Measurements from ENCODE around the gene SCAP. TPM values are rescaled to one million over a fixed set of nuclear protein-coding genes. Genes with fewer than 3 reads are reported as not detected.

Gene SCAP
- total and polyA plus RNA-seq, 8 donors = 52.8 to 84.3 (median 58.9) TPM

GRCh38 chr3:47422743-47423142 is 53.0 kb downstream of the SCAP start:
- Histone ChIP-seq H3K9me3 (no peaks in the 10 kb centered on the region), H3K27ac (peak overlapping the region in 1 of 2 donors; percentile 1), H3K27me3 (no peaks in the 10 kb centered on the region), H3K4me3 (no peak overlapping the region), H3K4me1 (peaks cover 9 to 20% of the 10 kb centered on the region in 2 donors), H3K36me3 (peaks cover 0 to 87% of the 10 kb centered on the region in 2 donors)
- intact Hi-C loops (cut with DNase I) = loop anchor here (5.0 to 10.0 kb wide), 2 partner anchors 52 to 55 kb away; partner anchors contain the start of gene SCAP (in 2 of the 2)
- no peak for DNase-seq
- no peak for ATAC-seq
- TF ChIP-seq CTCF (IDR thresholded peaks at IDR 0.05) = no peak

GRCh38 chr3:47421741-47422649 is 53.7 kb downstream of the SCAP start:
- Histone ChIP-seq H3K27ac (peak overlapping the region; percentile 39 to 64), H3K4me1 (peaks cover 9 to 20% of the 10 kb centered on the region in 2 donors), H3K4me3 (no peak overlapping the region), H3K36me3 (peaks cover 0 to 86% of the 10 kb centered on the region in 2 donors), H3K27me3 (no peaks in the 10 kb centered on the region), H3K9me3 (no peaks in the 10 kb centered on the region)
- intact Hi-C loops (cut with DNase I) = loop anchor here (5.0 to 10.0 kb wide), 2 partner anchors 53 to 55 kb away; partner anchors contain the start of gene SCAP (in 2 of the 2)
- ATAC-seq = peak; percentile 64
- no peak for TF ChIP-seq CTCF (IDR thresholded peaks at IDR 0.05)
- no peak for DNase-seq

- no peaks in the 10 kb centered on the region for H3K9me3 ChIP-seq
- H3K4me1 ChIP-seq = peaks cover 9 to 20% of the 10 kb centered on the region in 2 donors
- ATAC-seq (peak; percentile 92), DNase-seq (peak; percentile 72 to 88 (median 84))
- TF ChIP-seq CTCF (IDR thresholded peaks at IDR 0.05) = peak; percentile 91 to 94
- H3K27me3 ChIP-seq = no peaks in the 10 kb centered on the region
- H3K36me3 ChIP-seq = peaks cover 0 to 85% of the 10 kb centered on the region in 2 donors
- peak overlapping the region; percentile 39 to 64 for H3K27ac ChIP-seq
- no peak overlapping the region for H3K4me3 ChIP-seq
- intact Hi-C loops (cut with DNase I) = loop anchor here (5.0 to 10.0 kb wide), 2 partner anchors 54 to 57 kb away; partner anchors contain the start of gene SCAP (in 2 of the 2)
Observed at GRCh38 chr3:47420511-47421484, 54.9 kb downstream of the SCAP start.

GRCh38 chr3:47420044-47420430 is 55.7 kb downstream of the SCAP start:
- H3K36me3 ChIP-seq = peaks cover 0 to 85% of the 10 kb centered on the region in 2 donors
- TF ChIP-seq CTCF (IDR thresholded peaks at IDR 0.05) = no peak

More at GRCh38 chr3:47420044-47420430, 55.7 kb downstream of the SCAP start:
- Histone ChIP-seq H3K27ac (no peak overlapping the region), H3K4me1 (peaks cover 9 to 20% of the 10 kb centered on the region in 2 donors), H3K4me3 (no peak overlapping the region), H3K9me3 (no peaks in the 10 kb centered on the region), H3K27me3 (no peaks in the 10 kb centered on the region)
- ATAC-seq (no peak), DNase-seq (no peak)
- intact Hi-C loops (cut with DNase I) = loop anchor here (5.0 to 10.0 kb wide), 2 partner anchors 55 to 57 kb away; partner anchors contain the start of gene SCAP (in 2 of the 2)

Measured in left lung (tissue), 10 donors.